ENCODE results near the gene GRID1. TPM values are rescaled to one million over a fixed set of nuclear protein-coding genes. Genes with fewer than 3 reads are reported as not detected.

The GRID1 gene
- polyA plus RNA-seq, 1 experiment, result 0.49 TPM

- no peaks in the 10 kb centered on the region for H3K27me3 ChIP-seq (ENCODE audit: control insufficient read depth, insufficient read depth, low read length)
- TF ChIP-seq CTCF (IDR thresholded peaks at IDR 0.05; ENCODE audit: insufficient read depth, low read depth, low read length), result no peak
- no peak for DNase-seq (ENCODE audit: low read depth)
- CTCF ChIA-PET, result interaction anchor here (1.2 kb wide), 1 partner anchor 11 kb away, joined by 5 read pairs; no protein-coding TSS in a partner anchor
- no peak overlapping the region for H3K4me3 ChIP-seq (ENCODE audit: low read depth, low read length)
- no peaks in the 10 kb centered on the region for H3K36me3 ChIP-seq (ENCODE audit: control insufficient read depth, insufficient read depth, low read length)
- POLR2A ChIA-PET, result no interaction called here
These were observed 720.5 kb downstream of the GRID1 start for GRCh38 chr10:85645926-85646711.

- POLR2A ChIA-PET, result no interaction called here
- H3K4me3 ChIP-seq (ENCODE audit: low read depth, low read length), result no peak overlapping the region
- no peak for DNase-seq (ENCODE audit: low read depth)
- H3K27me3 ChIP-seq (ENCODE audit: control insufficient read depth, insufficient read depth, low read length), result no peaks in the 10 kb centered on the region
- H3K36me3 ChIP-seq (ENCODE audit: control insufficient read depth, insufficient read depth, low read length), result no peaks in the 10 kb centered on the region
- CTCF ChIA-PET, result interaction anchor here (1.2 kb wide), 1 partner anchor 10 kb away, joined by 5 read pairs; no protein-coding TSS in a partner anchor
- no peak for TF ChIP-seq CTCF (IDR thresholded peaks at IDR 0.05; ENCODE audit: insufficient read depth, low read depth, low read length)
These were observed 721.5 kb downstream of the GRID1 start for GRCh38 chr10:85645053-85645452.

- ChIA-PET CTCF (no interaction called here), POLR2A (no interaction called here)
- TF ChIP-seq CTCF (IDR thresholded peaks at IDR 0.05; ENCODE audit: insufficient read depth, low read depth, low read length), result no peak
- Histone ChIP-seq H3K27me3 (ENCODE audit: control insufficient read depth, insufficient read depth, low read length) (no peaks in the 10 kb centered on the region), H3K36me3 (ENCODE audit: control insufficient read depth, insufficient read depth, low read length) (no peaks in the 10 kb centered on the region), H3K4me3 (ENCODE audit: low read depth, low read length) (no peak overlapping the region)
- DNase-seq (ENCODE audit: low read depth), result no peak
These were observed 722.6 kb downstream of the GRID1 start for GRCh38 chr10:85643845-85644525.

GRCh38 chr10:85643171-85643844, 723.3 kb downstream of the GRID1 start:
- no peaks in the 10 kb centered on the region for H3K36me3 ChIP-seq (ENCODE audit: control insufficient read depth, insufficient read depth, low read length)
- CTCF ChIA-PET, result no interaction called here
- no peak for DNase-seq (ENCODE audit: low read depth)
- no peak overlapping the region for H3K4me3 ChIP-seq (ENCODE audit: low read depth, low read length)
- no peak for TF ChIP-seq CTCF (IDR thresholded peaks at IDR 0.05; ENCODE audit: insufficient read depth, low read depth, low read length)
- no peaks in the 10 kb centered on the region for H3K27me3 ChIP-seq (ENCODE audit: control insufficient read depth, insufficient read depth, low read length)
- POLR2A ChIA-PET, result no interaction called here
